ENCODE data around the gene UBAP1. TPM values are rescaled to one million over a fixed set of nuclear protein-coding genes. Genes with fewer than 3 reads are reported as not detected.

The UBAP1 gene
- total and polyA plus RNA-seq, 9 of the 15 experiments (the other 6 are each of a cell fraction or from before 2014, with no cell fraction given) = 1.3 to 33.4 (median 16.5) TPM

GRCh38 chr9:34275811-34276210 lies 97.0 kb downstream of the UBAP1 start:
- no peak for FAIRE-seq
- no peak overlapping the region for H3K4me2 ChIP-seq (ENCODE audit: insufficient read depth, low read length)
- H3K9me1 ChIP-seq (ENCODE audit: control insufficient read depth, insufficient read depth, low read length) = no peaks in the 10 kb centered on the region
- DNase-seq (ENCODE audit: extremely low read depth in 1 of 4, low spot score in 3 of 4) = no peak
- H3K79me2 ChIP-seq (ENCODE audit: control insufficient read depth, insufficient read depth, low read length) = no peaks in the 10 kb centered on the region
- POLR2A ChIA-PET = interaction anchor here (0.7 kb wide), 1 partner anchor 370 kb away, joined by 3 read pairs; no protein-coding TSS in a partner anchor
- CTCF ChIA-PET (ENCODE audit: low intra/inter-chr PET ratio) = no interaction called here
- in situ Hi-C loops (cut with MboI) = no loop called here
- no peak for TF ChIP-seq MBD2 (IDR thresholded peaks at IDR 0.05; ENCODE audit: borderline replicate concordance, low read depth)
- TF ChIP-seq TEAD1 (CRISPR knock-in tag; IDR thresholded peaks at IDR 0.05) = no peak
- H2AFZ ChIP-seq (ENCODE audit: low read depth, low read length) = no peak overlapping the region
- no peaks in the 10 kb centered on the region for H3K4me1 ChIP-seq (replicated peaks in 1 of 2; ENCODE audit: control insufficient read depth in 2 of 2, insufficient read depth in 2 of 2, low read length in 2 of 2)
- no peak overlapping the region for H3K27ac ChIP-seq (ENCODE audit: extremely low read depth, low read depth, low read length)
- intact Hi-C loops (cut with micrococcal nuclease) = no loop called here
- BruUV-seq (replicated peaks) = no TSS peak
- H3K4me3 ChIP-seq = no peak overlapping the region
- no peak overlapping the region for H3K9ac ChIP-seq (ENCODE audit: insufficient read depth in 1 of 2, low read depth in 2 of 2, low read length in 2 of 2)
- no peak for ATAC-seq
- 89% methylated on average over 6 of the region's 6 CpGs for WGBS (ENCODE audit: insufficient coverage, low coverage, missing lambda C conversion rate)
- H3K27me3 ChIP-seq (ENCODE audit: control insufficient read depth in 2 of 2, insufficient read depth in 2 of 2, low read length in 2 of 2) = no peaks in the 10 kb centered on the region
- H3K9me3 ChIP-seq (replicated peaks; ENCODE audit: control insufficient read depth, insufficient read depth, low read depth, low read length) = no peaks in the 10 kb centered on the region
- H4K20me1 ChIP-seq (replicated peaks; ENCODE audit: control insufficient read depth, insufficient read depth, low read length) = no peaks in the 10 kb centered on the region
- peaks cover 8% of the 10 kb centered on the region; the same call in 2 of the 3 replicates for H3K36me3 ChIP-seq (ENCODE audit: control insufficient read depth, insufficient read depth, low read length)

- H3K27me3 ChIP-seq (ENCODE audit: control insufficient read depth in 2 of 2, insufficient read depth in 2 of 2, low read length in 2 of 2) = no peaks in the 10 kb centered on the region
- FAIRE-seq (no peak), ATAC-seq (no peak), DNase-seq (ENCODE audit: extremely low read depth in 1 of 4, low spot score in 3 of 4) (no peak)
- H3K27ac ChIP-seq (ENCODE audit: extremely low read depth, low read depth, low read length) = no peak overlapping the region
- in situ Hi-C loops (cut with MboI) (no loop called here), intact Hi-C loops (cut with micrococcal nuclease) (no loop called here)
- BruUV-seq (replicated peaks) = no TSS peak
- TF ChIP-seq ZNF384 (IDR thresholded peaks at IDR 0.05; ENCODE audit: low read depth, low read length) = no peak
- no peak for TF ChIP-seq IRF2 (CRISPR knock-in tag; IDR thresholded peaks at IDR 0.05)
- no peak for TF ChIP-seq ZHX1 (conservative IDR thresholded peaks at IDR 0.05; ENCODE audit: low read length)
- no peaks in the 10 kb centered on the region for H3K79me2 ChIP-seq (ENCODE audit: control insufficient read depth, insufficient read depth, low read length)
- H2AFZ ChIP-seq (ENCODE audit: low read depth, low read length) = no peak overlapping the region
- H3K4me1 ChIP-seq (replicated peaks in 1 of 2; ENCODE audit: control insufficient read depth in 2 of 2, insufficient read depth in 2 of 2, low read length in 2 of 2) = no peaks in the 10 kb centered on the region
- 83% methylated on average over 2 of the region's 3 CpGs for WGBS (ENCODE audit: insufficient coverage, low coverage, missing lambda C conversion rate)
- POLR2A ChIA-PET = interaction anchor here (0.6 kb wide), 1 partner anchor 100 kb away, joined by 3 read pairs; the partner anchor contains the start of gene MYORG
- CTCF ChIA-PET (ENCODE audit: low intra/inter-chr PET ratio) = no interaction called here
- 0 out of 3 replicates have a peak, but pooled peaks cover 3% of the 10 kb centered on the region for H3K36me3 ChIP-seq (ENCODE audit: control insufficient read depth, insufficient read depth, low read length)
- H4K20me1 ChIP-seq (replicated peaks; ENCODE audit: control insufficient read depth, insufficient read depth, low read length) = no peaks in the 10 kb centered on the region
- H3K4me3 ChIP-seq = no peak overlapping the region
- H3K9me1 ChIP-seq (ENCODE audit: control insufficient read depth, insufficient read depth, low read length) = no peaks in the 10 kb centered on the region
- no peaks in the 10 kb centered on the region for H3K9me3 ChIP-seq (replicated peaks; ENCODE audit: control insufficient read depth, insufficient read depth, low read depth, low read length)
- H3K9ac ChIP-seq (ENCODE audit: insufficient read depth in 1 of 2, low read depth in 2 of 2, low read length in 2 of 2) = no peak overlapping the region
- no peak overlapping the region for H3K4me2 ChIP-seq (ENCODE audit: insufficient read depth, low read length)
Observed at GRCh38 chr9:34276772-34277171, 97.9 kb downstream of the UBAP1 start.
